HG03097 (cell line): ENCODE measurements around the gene RMND5A.

Experiments used
- ATAC-seq: cut with Tn5 transposase; IDR thresholded peaks from one replicate; pipeline ENCODE4 v1.9.1; 2021; ENCODE audit not compliant: unreplicated experiment, low FRiP score

The RMND5A gene

GRCh38 chr2:86825036-86825692 lies 105.1 kb downstream of the RMND5A start:
- ATAC-seq: no peak

GRCh38 chr2:86825693-86826381 lies 105.7 kb downstream of the RMND5A start:
- no peak for ATAC-seq

- no peak for ATAC-seq
These were observed 106.9 kb downstream of the RMND5A start for GRCh38 chr2:86826951-86827350.
